GM19099 (cell line): ENCODE results near the gene PANX1.

Experiments used
- POLR2A ChIP-seq: IDR thresholded peaks from 3 replicates; pipeline ENCODE4 v1.6.1; 2011; ENCODE audit warnings: low read depth; ENCODE audit not compliant: insufficient read length; ENCODE audit errors: extremely low read depth

Gene PANX1

GRCh38 chr11:94128746-94129511, at the start of gene PANX1:
Gene PANX1, plus strand, starts transcription at chr11:94128841. Its CDS starts 472 bp downstream, at chr11:94129313.
- peak; percentile 70 for TF ChIP-seq POLR2A

DNA sequence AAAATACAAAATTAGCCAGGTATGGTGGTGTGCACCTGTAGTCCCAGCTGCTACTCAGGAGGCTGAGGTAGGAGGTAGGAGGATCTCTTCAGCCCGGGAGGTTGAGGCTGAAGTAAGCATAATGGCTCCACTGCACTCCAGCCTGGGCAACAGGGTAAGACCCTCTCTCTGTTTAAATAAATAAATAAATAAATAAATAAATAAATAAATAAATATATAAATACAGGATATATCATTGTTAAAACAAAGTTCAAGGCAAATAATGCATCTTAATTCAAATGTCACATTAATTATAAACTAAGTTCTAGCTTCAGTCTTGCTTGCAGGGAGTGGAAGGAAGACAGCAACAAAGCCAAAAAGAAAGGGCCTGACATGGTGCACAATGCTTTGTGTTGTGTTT, 44.5 kb upstream of the PANX1 start:
- TF ChIP-seq POLR2A: no peak

DNA sequence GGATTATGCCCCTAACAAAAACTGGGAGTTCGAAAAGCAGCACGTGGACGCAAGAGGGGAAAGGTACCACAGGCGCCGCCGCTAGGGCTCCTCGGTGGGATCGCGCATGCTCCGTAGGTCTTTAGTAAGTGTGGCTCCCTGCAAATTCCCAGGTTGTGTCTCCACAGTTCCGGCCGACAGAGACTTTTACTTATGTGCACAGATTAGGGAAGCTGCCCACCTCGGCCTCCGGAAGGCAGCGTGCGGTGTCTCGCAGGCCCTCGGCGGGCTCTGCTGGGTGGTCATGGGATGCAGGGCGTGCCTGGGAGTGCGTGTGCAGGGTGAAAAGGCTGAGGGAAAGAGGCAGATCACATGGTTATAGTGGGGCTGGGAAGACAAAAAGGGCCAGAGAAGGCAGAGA, 39.7 kb upstream of the PANX1 start:
- TF ChIP-seq POLR2A: no peak

DNA sequence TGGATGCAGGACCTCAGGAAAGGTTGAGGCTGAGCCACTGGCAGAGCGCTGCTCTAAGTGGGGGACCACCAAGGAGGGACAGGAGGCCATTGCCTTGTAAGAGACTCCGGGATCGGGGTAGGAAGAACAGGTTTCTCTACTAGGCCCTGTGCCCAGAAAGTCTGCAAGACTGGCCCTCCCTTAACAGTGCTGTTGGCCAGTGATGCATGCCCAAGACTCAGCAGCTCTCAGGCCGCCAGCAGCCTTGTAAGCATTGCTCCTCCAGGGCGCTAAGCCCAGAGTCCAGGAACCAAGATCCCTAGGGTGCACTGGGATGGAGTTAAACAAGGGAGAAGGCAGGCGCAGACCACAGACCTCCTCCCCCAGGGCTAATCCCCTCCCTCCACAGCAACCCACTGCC, 39.3 kb upstream of the PANX1 start:
- no peak for TF ChIP-seq POLR2A

- no peak for TF ChIP-seq POLR2A
Observed at GRCh38 chr11:94090401-94090800, 38.2 kb upstream of the PANX1 start.

GRCh38 chr11:94091091-94091490, 37.5 kb upstream of the PANX1 start:
- no peak for TF ChIP-seq POLR2A

DNA sequence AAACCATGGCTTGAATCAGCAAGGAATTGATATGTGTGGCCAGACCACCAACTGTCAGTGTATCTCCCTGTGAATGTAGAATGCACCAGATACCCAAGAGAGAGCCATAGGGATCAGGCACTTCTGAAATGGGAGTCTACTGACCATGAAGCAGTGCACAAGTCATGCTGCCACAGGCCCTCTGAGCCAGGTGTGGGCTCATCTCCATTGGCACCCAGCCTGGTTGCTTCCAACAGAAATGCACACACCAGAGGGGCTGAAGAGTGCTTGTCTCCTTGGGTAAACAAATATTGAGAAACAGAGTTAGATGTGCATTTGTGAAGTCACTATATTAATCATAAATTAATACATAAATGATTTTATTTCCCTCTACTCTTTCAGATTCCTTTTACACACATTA, 28.4 kb upstream of the PANX1 start:
- no peak for TF ChIP-seq POLR2A

- TF ChIP-seq POLR2A: no peak
Observed at GRCh38 chr11:94103471-94103870, 25.2 kb upstream of the PANX1 start.

DNA sequence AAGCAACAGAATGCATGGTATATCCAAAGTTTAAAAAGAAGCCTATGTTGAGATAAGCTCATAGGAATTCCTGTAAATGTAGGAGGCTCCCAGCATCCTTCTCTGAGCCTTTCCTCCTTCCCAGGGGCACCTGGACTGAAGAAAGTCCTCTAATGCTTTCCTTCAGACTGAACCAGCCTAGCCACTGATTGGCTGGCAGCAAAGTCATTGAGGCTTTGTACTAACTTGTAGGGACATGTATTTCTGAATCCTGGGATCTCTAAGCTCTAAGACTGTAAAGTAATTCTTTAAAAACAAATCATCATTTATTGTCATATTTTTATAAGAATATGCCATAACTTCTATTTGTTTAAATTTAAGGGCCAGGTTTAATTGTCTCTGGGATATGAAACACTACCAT, 23.9 kb upstream of the PANX1 start:
- TF ChIP-seq POLR2A: no peak

DNA sequence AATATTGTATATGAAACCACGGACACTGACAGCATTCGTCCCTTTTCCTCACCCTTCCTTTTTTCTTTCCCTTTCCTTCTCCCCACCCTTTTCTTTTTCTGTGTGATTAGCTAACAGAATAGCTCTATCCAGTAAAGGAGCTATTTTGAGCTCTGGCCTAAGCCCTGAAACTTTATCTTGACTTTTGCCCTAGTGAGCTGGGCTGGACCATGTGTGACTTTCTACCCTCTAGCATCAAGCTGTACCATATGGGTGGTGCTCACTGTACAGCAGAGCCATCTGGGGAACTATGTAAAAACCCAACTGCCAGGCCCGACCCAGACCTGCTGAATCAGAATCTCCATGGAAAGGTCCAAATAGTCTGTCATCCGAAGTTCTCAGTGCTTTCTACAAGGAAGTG, 21.9 kb upstream of the PANX1 start:
- TF ChIP-seq POLR2A: no peak

GRCh38 chr11:94107363-94107762, 21.3 kb upstream of the PANX1 start:
- no peak for TF ChIP-seq POLR2A

- TF ChIP-seq POLR2A: no peak
Observed at GRCh38 chr11:94111241-94111640, 17.4 kb upstream of the PANX1 start.

GRCh38 chr11:94111660-94112059, 17.0 kb upstream of the PANX1 start:
- no peak for TF ChIP-seq POLR2A

GRCh38 chr11:94112206-94112953, 16.3 kb upstream of the PANX1 start:
- no peak for TF ChIP-seq POLR2A

GRCh38 chr11:94117197-94117574, 11.5 kb upstream of the PANX1 start:
- TF ChIP-seq POLR2A: no peak

DNA sequence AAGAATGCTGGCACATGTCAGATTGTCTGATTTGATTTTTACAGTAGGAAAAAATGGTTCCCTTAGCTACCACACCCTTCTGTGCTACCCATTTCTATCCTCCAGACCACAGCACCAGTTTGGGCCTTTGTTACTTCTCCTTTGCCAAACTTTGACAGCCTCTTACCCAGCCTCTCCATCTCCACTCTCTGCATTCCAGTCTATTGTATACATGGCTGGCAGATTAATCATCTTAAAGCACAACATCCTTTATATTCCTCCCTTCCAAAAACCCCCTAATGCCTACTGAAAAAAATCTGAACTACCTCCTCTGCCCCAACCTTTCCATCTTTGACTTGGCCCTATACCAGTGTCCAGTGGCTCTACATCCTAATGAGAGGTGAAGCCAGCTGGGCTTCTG, 10.8 kb upstream of the PANX1 start:
- TF ChIP-seq POLR2A: no peak
